Measurements from ENCODE around the gene BRWD1.

The BRWD1 gene

GRCh38 chr21:39193380-39193779 is 120.1 kb downstream of the BRWD1 start:
- no peak for TF ChIP-seq CTCF (IDR thresholded peaks at IDR 0.05)

GRCh38 chr21:39189857-39190604 is 123.4 kb downstream of the BRWD1 start:
- TF ChIP-seq CTCF (IDR thresholded peaks at IDR 0.05): no peak

GRCh38 chr21:39188521-39189139 is 124.8 kb downstream of the BRWD1 start:
- no peak for TF ChIP-seq CTCF (IDR thresholded peaks at IDR 0.05)

- TF ChIP-seq CTCF (IDR thresholded peaks at IDR 0.05): no peak
These were observed 126.3 kb downstream of the BRWD1 start for GRCh38 chr21:39187141-39187540.

- no peak for TF ChIP-seq CTCF (IDR thresholded peaks at IDR 0.05)
These were observed 126.8 kb downstream of the BRWD1 start for GRCh38 chr21:39186676-39187075.

- TF ChIP-seq CTCF (IDR thresholded peaks at IDR 0.05): no peak
These were observed 128.3 kb downstream of the BRWD1 start for GRCh38 chr21:39185157-39185556.

- no peak for TF ChIP-seq CTCF (IDR thresholded peaks at IDR 0.05)
These were observed 129.1 kb downstream of the BRWD1 start for GRCh38 chr21:39184050-39184980.

Measured in LNCAP (cell line).